Transverse colon (tissue), 4 donors: ENCODE measurements around the gene LMF1.

Experiments
- CTCF ChIP-seq, 5 experiments: fragments of 200-600 bp in 3 of 5; fragments of 450-650 bp in 2 of 5; sonication (generic) in 3 of 5; IDR thresholded peaks; 1 replicate in 2 of 5; 2 replicates in 3 of 5; pipeline ENCODE4 v1.5.1; 2016 to 2017; ENCODE audit warnings: antibody characterized with exemption in 5 of 5, inconsistent platforms in 3 of 5, mild to moderate bottlenecking in 2 of 5, moderate library complexity in 1 of 5
- EP300 ChIP-seq: sonication (generic); formaldehyde crosslinking; IDR thresholded peaks from one replicate; pipeline ENCODE4 v1.6.1; 2017; ENCODE audit warnings: antibody characterized with exemption, low read depth
- POLR2A ChIP-seq: fragments of 450-650 bp; IDR thresholded peaks from one replicate; pipeline ENCODE4 v1.6.1; 2016; ENCODE audit warnings: antibody characterized with exemption, mild to moderate bottlenecking, moderate library complexity
- POLR2AphosphoS5 ChIP-seq, 3 donors: sonication (generic); formaldehyde crosslinking; IDR thresholded peaks; one replicate each; pipeline ENCODE4 v1.6.1; 2016; ENCODE audit warnings: antibody characterized with exemption in 3 of 3

DNA sequence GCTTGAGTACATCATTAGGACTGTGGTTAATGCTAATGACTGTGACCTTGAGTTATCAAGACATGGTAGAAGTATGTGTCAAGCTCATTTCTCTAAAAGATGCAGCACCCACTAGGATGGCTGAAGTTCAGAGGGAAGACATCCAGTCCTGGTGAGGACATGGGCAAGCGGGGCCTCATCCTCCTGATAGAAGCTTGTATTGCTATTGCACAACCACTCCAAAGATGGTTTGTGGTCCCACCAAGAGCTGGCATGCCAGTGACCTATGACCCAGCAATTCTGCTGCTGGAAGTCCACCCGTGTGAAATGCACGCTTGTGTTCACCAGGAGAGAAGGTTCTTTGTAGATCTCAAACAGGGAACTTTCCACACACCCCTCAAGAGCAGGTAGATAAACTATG lies 25.0 kb upstream of the LMF1 start:
- TF ChIP-seq CTCF (IDR thresholded peaks at IDR 0.05): no peak
- TF ChIP-seq POLR2AphosphoS5 (IDR thresholded peaks at IDR 0.05): no peak
- TF ChIP-seq POLR2A: no peak
- TF ChIP-seq EP300: no peak
